ENCODE measurements around the gene NRXN3. TPM values are rescaled to one million over a fixed set of nuclear protein-coding genes. Genes with fewer than 3 reads are reported as not detected.

NRXN3 gene
- total RNA-seq, 2 donors from 2014 or later: 1.3 to 2.3 TPM

- no peaks in the 10 kb centered on the region for H3K9me3 ChIP-seq
- peaks cover 15% of the 10 kb centered on the region for H3K4me1 ChIP-seq
- DNase-seq (no peak), ATAC-seq (no peak)
- TF ChIP-seq POLR2A (IDR thresholded peaks at IDR 0.05) (no peak), CTCF (IDR thresholded peaks at IDR 0.05) (no peak)
- H3K36me3 ChIP-seq (replicated peaks in 1 of 2; ENCODE audit: insufficient read depth in 1 of 2, low read depth in 2 of 2): no peaks in the 10 kb centered on the region
- H3K4me3 ChIP-seq: no peak overlapping the region
- H3K27me3 ChIP-seq: no peaks in the 10 kb centered on the region
- WGBS, 2 donors: 32 to 39% methylated on average over 4 of the region's 4 CpGs
- intact Hi-C loops (cut with DNase I): no loop called here
- no peak overlapping the region for H3K27ac ChIP-seq
Observed at GRCh38 chr14:79426103-79426755, 1256.1 kb downstream of the NRXN3 start.

GRCh38 chr14:79432640-79433039 is 1262.5 kb downstream of the NRXN3 start:
- TF ChIP-seq CTCF (IDR thresholded peaks at IDR 0.05) (no peak), POLR2A (IDR thresholded peaks at IDR 0.05) (no peak)
- DNase-seq: no peak
- H3K27ac ChIP-seq: no peak overlapping the region
- 90 to 91% methylated on average over 3 of the region's 3 CpGs for WGBS, 2 donors
- intact Hi-C loops (cut with DNase I): no loop called here
- no peak overlapping the region for H3K4me3 ChIP-seq
- H3K4me1 ChIP-seq: peaks cover 3% of the 10 kb centered on the region
- no peaks in the 10 kb centered on the region for H3K27me3 ChIP-seq
- H3K36me3 ChIP-seq (replicated peaks in 1 of 2; ENCODE audit: insufficient read depth in 1 of 2, low read depth in 2 of 2): no peaks in the 10 kb centered on the region
- H3K9me3 ChIP-seq: no peaks in the 10 kb centered on the region
- ATAC-seq: no peak

- no peaks in the 10 kb centered on the region for H3K27me3 ChIP-seq
- intact Hi-C loops (cut with DNase I): no loop called here
- no peak overlapping the region for H3K4me3 ChIP-seq
- TF ChIP-seq POLR2A (IDR thresholded peaks at IDR 0.05): no peak
- WGBS, 2 donors: 90 to 100% methylated on average over 1 of the region's 1 CpG
- DNase-seq: no peak
- H3K9me3 ChIP-seq: no peaks in the 10 kb centered on the region
- no peak for ATAC-seq
- H3K4me1 ChIP-seq: peaks cover 17% of the 10 kb centered on the region
- no peaks in the 10 kb centered on the region for H3K36me3 ChIP-seq (replicated peaks in 1 of 2; ENCODE audit: insufficient read depth in 1 of 2, low read depth in 2 of 2)
- no peak overlapping the region for H3K27ac ChIP-seq
Observed at GRCh38 chr14:79436335-79436734, 1266.2 kb downstream of the NRXN3 start.

GRCh38 chr14:79437951-79438350 is 1267.8 kb downstream of the NRXN3 start:
- Histone ChIP-seq H3K27me3 (no peaks in the 10 kb centered on the region), H3K4me1 (peaks cover 17% of the 10 kb centered on the region), H3K9me3 (no peaks in the 10 kb centered on the region), H3K27ac (peak overlapping the region in 2 of 4 donors; percentile 6 to 56), H3K36me3 (replicated peaks in 1 of 2; ENCODE audit: insufficient read depth in 1 of 2, low read depth in 2 of 2) (no peaks in the 10 kb centered on the region), H3K4me3 (no peak overlapping the region)
- DNase-seq (peak; percentile 58 to 77 (median 68)), ATAC-seq (peak; percentile 66)
- WGBS, 2 donors: 19% methylated on average over 7 of the region's 7 CpGs
- TF ChIP-seq CTCF (IDR thresholded peaks at IDR 0.05) (no peak), POLR2A (IDR thresholded peaks at IDR 0.05) (no peak)
- intact Hi-C loops (cut with DNase I): no loop called here

GRCh38 chr14:79438696-79439342 is 1268.6 kb downstream of the NRXN3 start:
- intact Hi-C loops (cut with DNase I): no loop called here
- Histone ChIP-seq H3K4me1 (peaks cover 17% of the 10 kb centered on the region), H3K9me3 (no peaks in the 10 kb centered on the region), H3K36me3 (replicated peaks in 1 of 2; ENCODE audit: insufficient read depth in 1 of 2, low read depth in 2 of 2) (no peaks in the 10 kb centered on the region), H3K27me3 (no peaks in the 10 kb centered on the region), H3K4me3 (no peak overlapping the region), H3K27ac (peak overlapping the region in 2 of 4 donors; percentile 6 to 56)
- WGBS, 2 donors: 39% methylated on average over 3 of the region's 3 CpGs
- no peak for TF ChIP-seq CTCF (IDR thresholded peaks at IDR 0.05)
- TF ChIP-seq POLR2A (IDR thresholded peaks at IDR 0.05): no peak
- peak; percentile 42 for ATAC-seq
- peak in 3 of 4 donors; percentile 41 to 77 (median 58) for DNase-seq

Measured in body of pancreas (tissue), 4 donors.